Activated CD4-positive, alpha-beta T cell treated with anti-CD3 and anti-CD28 coated beads, Interleukin-2, amount 50 U/mL, for 1 hour (primary cell): Measurements from ENCODE around the gene VWA3B.
"Not testable (repeated sequence)": the region's sequence is repeated elsewhere in the genome, so short reads cannot be mapped to it uniquely, and the experiment has no call there.

Source experiments
- DNase-seq: peaks from one replicate; pipeline ENCODE4 v3.0.0-alpha.2; 2020

Gene VWA3B

GRCh38 chr2:98089941-98090340, 3.0 kb downstream of the VWA3B start:
- DNase-seq = no peak

- no peak for DNase-seq
These were observed 4.0 kb downstream of the VWA3B start for GRCh38 chr2:98090951-98091350.

DNA sequence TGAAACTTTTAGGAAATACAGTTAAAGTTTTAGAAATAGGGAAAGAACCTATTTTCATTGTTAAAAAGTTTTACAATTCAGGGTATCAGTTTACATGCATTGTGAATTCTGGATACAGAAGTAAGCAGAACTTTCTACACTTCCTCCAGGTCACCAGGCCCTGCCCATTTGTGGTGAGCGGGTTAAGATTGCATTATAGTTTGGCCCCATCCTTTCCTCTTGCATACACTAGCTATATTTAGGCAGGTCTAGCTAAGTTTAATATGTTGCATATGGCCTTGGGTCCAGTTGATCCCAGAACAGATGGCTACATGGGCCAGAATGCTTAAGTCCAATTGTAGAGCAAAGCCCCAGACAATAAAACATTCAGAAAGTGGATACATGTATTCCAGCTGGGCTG, 4.8 kb downstream of the VWA3B start:
- no peak for DNase-seq

GRCh38 chr2:98093146-98093545, 6.2 kb downstream of the VWA3B start:
- DNase-seq = no peak

DNA sequence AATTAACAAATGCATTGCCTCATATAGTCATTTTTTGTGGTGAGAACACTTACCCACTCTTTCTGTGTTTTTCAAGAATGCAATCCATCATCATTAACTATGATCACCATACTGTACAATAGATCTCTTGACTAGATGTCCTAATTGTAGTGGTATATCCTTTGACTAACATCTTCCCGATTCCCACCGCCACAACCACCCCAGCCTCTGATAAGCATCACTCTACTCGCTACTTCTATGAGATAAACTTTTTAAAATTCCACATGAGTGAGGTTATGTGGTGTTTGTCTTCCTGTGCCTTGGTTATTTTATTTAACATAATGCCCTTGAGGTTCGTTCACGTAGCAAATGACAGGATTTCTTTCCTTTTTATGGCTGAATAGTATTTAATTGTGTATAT, 6.6 kb downstream of the VWA3B start:
- DNase-seq = no peak

DNA sequence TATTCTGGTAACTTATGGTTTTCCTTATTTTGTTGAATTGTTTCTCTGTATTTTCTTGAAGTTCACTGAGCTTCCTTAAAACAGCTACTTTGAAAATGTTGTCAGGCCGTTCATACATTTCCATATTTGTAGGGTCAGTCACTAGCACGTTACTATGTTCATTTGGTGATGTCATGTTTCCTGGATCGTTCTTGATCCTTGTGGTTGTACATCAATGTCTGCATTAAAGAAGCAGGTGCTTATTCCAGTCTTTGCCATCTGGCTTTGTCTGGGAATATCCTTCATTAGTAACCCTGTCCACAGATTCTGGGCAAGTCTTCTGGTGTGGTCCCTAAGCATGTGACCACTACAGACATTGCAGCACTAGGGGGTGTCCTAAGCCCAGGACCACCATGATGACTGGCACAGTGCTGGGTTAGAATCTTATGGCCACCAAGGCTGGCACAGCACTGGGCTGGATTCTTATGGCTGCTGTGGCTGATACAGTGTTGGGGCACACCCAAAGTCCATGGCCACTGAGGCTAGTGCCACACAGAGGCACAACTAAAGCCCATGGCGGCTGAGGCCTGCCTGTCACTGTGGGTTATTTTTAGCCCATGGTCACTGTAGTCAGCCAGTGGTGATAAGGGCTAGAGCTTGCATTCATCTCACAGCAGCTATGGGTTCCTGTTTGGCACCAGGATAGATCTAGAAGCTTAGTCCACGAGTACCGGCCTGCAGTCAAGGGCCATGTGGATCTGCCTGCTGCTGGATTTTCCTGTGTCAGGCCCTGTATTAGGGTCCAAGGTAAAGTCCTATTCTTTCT, 13.2 kb downstream of the VWA3B start:
- no peak for DNase-seq

DNA sequence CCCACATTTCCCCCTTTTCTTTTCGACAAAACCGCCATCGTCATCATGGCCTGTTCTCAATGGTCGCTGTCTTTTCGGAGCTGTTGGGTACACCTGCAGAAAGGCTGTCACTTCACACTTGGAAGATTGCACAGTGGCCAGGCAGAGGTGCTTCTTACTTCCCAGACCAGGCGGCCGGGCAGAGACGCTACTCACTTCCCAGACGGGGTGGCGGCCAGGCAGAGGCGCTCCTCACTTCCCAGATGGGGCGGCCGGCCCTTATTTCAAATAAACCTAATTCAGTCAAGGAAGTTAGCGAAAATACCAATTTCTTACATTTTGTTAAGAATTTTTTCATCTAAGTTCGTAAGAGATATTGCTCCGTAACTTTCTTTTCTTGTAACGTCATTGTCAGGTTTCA, 15.3 kb downstream of the VWA3B start:
- DNase-seq = not testable (repeated sequence)

DNA sequence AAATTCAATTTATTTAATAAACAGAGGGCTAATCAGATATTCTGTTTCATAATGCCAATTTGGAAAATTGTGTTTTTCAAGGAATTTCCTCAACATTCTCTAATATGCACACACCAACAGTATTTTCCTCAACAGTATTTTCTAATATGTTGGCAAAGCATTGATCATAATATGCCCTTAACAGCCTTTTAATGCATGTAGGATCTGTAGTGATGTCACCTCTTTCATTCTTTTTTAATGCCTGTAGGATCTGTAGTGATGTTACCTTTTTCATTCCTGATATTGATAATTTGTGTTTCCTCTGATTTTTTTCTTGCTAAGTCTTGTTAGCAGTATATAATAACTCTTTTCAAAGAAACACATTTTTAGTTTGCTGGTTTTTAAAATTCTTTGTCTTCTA, 15.9 kb downstream of the VWA3B start:
- no peak for DNase-seq

DNA sequence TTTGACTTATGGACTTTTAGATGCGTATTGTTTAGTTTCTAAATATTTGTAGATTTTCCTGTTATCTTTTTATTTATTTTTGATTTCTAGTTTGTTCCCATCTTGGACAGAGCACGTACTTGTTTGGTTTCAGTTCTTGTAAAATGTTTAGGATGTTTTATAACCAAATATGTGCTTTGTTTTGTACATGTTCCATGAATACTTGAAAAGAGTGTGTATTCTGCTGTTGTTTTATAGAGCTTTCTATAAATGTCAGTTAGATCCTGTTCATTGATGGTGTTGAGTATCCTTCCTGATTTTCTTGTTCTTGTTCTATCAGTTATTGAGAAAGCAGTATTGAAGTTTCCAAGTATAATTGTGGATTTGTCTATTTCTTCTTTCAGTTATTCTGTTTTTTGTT, 21.1 kb downstream of the VWA3B start:
- DNase-seq = no peak

DNA sequence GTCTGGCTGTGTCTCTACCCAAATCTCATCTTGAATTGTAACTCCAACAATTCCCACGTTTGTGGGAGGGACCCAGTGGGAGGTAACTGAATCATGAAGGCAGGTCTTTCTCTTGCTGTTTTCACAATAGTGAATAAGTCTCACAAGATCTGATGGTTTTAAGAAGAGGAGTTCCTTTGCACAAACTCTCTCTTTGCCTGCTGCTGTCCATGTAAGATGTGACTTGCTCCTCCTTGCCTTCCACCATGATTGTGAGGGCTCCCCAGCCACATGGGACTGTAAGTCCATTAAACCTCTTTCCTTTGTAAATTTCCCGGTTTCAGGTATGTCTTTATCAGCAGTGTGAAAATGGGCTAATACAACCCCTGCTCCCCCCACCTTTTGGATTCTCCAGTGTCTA, 23.8 kb downstream of the VWA3B start:
- no peak for DNase-seq

GRCh38 chr2:98114643-98115330, 27.8 kb downstream of the VWA3B start:
- no peak for DNase-seq

DNA sequence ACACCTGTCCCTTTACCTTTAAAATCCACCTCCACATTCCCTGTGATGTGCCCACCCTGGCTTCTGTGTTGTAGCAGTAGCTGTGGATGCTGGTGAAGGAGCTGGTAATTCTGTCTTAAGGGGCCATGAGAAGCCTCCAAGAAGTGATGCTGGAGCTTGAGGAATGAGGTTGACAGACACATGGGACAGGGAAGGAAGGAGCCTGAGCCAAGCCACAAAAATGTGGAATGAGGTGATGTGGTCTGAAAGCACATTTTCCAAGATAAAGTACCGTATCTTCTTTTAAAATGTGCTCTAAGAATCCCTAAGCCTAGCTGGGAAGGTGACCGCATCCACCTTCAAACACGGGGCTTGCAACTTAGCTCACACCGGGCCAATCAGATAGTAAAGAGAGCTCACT, 31.2 kb downstream of the VWA3B start:
- DNase-seq = no peak

DNA sequence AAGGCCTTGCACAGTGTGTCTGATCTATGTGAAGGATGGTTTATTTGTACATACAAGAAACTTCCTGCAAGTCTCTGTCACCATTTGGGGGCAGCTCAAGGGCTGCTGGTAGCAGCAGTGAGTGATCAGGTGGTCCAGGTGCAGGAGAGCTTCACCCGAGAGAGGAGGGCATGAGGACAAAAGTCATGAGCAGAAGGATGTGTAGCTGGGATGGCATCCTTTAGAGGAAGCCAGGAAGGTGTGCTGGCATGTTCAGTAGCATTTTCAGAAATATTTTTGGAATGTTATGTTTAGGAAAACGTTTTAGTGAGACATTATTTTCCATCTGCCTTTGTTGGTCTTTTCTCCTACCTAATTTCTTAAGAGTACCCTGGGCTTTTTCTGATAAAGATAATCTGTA, 31.9 kb downstream of the VWA3B start:
- no peak for DNase-seq

DNA sequence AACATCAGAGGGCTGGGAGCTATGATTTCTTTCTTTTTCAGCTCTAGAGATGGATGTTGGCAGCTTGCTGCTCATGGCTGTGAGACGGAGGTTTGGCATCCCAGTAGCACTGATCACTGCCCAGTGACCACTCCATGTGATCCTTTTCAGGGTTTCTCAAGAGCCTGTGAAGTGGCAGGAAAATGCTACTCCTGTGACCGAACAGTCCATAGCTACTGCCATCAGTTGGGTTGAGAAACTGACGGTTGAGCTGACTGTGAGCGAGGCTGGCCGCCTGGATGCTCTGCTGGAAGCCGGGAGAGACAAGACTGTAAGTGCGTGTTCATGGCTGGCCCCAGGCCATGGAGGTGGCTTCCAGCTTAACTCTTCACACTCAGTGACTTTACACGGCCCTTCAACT, 34.2 kb downstream of the VWA3B start:
- DNase-seq = no peak

- no peak for DNase-seq
These were observed 35.6 kb downstream of the VWA3B start for GRCh38 chr2:98122524-98122923.

- no peak for DNase-seq
These were observed 36.3 kb downstream of the VWA3B start for GRCh38 chr2:98123286-98123685.

GRCh38 chr2:98126061-98126460, 39.1 kb downstream of the VWA3B start:
- DNase-seq = no peak

DNA sequence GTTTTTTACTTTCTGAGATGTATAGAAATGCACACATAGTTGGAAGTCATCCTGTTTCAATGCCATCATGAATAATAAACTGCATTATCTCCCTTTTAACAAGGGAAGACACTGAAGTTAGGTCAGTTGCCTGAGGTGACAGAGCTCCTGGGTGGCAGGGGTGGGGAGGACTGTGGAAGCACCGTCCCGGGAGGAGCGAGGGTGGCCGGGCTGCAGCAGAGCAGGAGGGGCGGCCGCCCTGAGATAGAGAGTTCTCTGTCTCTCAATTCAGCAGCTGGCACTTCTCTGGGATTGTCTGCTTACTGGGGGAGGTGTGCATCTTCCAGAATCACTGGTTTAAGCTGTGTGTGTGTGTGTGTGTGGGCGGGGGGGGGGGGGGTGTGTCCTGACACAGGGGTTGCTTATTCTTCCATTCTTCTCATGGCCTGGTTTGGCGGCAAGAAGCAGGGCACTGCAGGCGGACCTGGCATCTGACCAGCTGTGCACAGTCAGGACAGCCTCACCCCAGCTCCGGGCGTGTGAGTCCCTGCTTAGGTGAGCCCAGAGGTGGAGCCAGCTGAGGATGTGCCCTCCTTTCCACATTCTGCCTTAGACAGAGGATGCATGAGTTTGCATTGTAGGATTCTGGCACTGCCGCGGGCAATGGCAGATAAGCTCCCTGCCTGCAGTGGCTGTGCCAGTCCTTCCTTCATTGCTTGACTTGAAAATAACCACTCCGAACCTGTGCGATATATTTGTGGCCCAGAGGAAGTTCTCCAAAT, 40.4 kb downstream of the VWA3B start:
- no peak for DNase-seq

DNA sequence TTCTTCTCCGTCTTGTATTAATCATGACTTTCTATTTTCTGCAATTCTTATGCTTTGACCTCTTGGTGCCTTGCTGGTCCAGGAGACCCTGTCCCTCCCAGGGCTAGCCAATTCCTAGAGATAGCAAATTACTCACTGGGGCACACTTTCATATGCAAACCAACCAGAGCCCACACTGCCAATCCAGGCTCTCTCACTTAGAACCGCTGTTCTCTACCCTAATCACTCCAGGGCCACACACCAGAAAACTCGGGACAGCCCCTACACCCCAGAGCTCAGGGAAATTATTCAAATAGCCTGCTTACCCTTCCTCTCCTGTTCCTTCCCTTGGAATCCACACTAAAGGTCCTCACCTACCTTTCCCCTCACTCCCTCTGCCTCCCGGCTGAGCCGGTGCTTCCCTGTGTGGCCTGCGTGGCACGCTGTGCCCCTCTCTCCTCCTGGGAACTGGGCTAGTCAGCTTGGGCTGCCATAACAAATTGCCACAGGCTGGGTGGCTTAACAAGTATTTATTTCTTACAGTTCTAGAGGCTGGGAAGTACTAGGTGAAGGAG, 41.7 kb downstream of the VWA3B start:
- DNase-seq = no peak

DNA sequence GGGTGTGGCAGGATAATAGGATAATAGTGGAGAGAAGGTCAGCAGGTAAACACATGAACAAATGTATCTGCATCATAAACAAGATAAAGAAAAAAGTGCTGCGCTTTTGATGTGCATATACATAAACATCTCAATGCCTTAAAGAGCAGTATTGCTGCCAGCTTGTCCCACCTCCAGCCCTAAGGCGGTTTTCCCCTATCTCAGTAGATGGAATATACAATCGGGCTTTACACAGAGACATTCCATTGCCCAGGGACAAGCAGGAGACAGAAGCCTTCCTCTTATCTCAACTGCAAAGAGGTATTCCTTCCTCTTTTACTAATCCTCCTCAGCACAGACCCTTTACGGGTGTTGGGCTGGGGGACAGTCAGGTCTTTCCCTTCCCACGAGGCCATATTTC, 43.1 kb downstream of the VWA3B start:
- DNase-seq = not testable (repeated sequence)

DNA sequence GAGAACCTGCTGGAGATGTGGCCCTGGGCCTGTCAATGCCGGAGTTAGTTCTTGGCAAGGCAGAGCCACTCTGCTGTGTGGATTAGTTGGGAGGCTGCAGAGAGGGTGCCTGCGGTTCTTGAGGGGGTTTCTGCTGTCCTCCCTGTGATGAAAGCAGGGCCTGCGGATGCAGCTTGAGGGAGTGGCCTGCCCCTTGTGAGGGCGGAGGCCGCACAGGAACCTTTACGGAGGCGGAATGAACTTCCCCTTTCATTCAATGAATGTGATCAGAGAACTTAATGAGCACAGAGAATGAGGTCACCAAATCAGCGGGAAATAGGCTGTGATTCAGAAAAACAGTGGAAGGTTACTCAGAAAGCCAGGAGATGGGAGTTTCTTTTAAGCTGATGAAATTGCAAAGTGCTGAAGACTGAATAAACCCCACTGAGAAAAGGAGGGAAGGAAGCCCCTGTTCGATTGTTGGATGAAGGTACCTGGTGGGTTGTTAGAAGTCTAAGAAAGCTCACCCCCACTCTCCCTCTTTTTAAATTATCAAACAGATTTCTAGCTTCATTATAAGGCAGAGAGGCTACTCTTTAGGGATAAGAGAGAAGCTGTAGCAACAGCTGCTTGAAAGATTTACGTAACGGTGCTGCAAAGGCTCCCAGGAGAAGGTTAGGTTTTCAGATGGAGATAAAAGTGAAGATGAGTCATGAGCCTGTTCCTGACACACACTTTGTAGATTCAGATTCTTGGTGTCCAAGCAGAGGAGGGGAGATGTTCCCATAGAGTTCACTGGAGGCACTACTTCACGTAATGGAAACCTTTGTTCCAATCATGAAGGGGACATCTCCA, 47.4 kb downstream of the VWA3B start:
- no peak for DNase-seq

DNA sequence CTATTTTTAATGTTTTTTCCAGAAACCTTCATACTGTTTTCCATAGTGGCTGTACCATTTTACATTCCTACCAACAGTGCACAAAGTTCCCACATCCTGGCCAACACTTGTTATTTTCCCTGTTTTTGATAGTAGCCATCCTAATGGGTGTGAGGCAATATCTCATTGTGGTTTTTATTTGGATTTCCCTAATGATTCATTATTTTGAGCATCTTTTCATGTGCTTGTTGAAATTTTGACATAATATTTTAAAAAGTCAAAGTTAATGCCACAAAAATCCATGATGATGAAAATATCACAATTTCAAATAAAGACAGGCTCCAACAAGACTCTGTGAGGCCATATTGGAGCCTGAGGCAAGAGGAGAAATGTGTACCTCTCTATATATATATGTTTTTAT, 50.2 kb downstream of the VWA3B start:
- DNase-seq = no peak

- DNase-seq = not testable (repeated sequence)
These were observed 52.0 kb downstream of the VWA3B start for GRCh38 chr2:98138978-98139377.
